Measurements from ENCODE around the gene AGAP1.
"Not testable (repeated sequence)": the region's sequence is repeated elsewhere in the genome, so short reads cannot be mapped to it uniquely, and the experiment has no call there.

AGAP1 gene

GRCh38 chr2:235934774-235935484 is 441.1 kb downstream of the AGAP1 start:
- no peak for DNase-seq

- DNase-seq = no peak
Measured at GRCh38 chr2:235935773-235936172, 441.9 kb downstream of the AGAP1 start.

GRCh38 chr2:235936493-235936892 is 442.6 kb downstream of the AGAP1 start:
- DNase-seq = no peak

- DNase-seq = peak; percentile 50
Measured at GRCh38 chr2:235937087-235937486, 443.2 kb downstream of the AGAP1 start.

- DNase-seq = no peak
Measured at GRCh38 chr2:235937526-235937925, 443.7 kb downstream of the AGAP1 start.

GRCh38 chr2:235937936-235938335 is 444.1 kb downstream of the AGAP1 start:
- no peak for DNase-seq

GRCh38 chr2:235938611-235939010 is 444.8 kb downstream of the AGAP1 start:
- DNase-seq = no peak

- no peak for DNase-seq
Measured at GRCh38 chr2:235939471-235939870, 445.6 kb downstream of the AGAP1 start.

GRCh38 chr2:235940330-235940729 is 446.5 kb downstream of the AGAP1 start:
- DNase-seq = no peak

GRCh38 chr2:235944591-235944990 is 450.7 kb downstream of the AGAP1 start:
- no peak for DNase-seq

GRCh38 chr2:235945608-235946140 is 451.8 kb downstream of the AGAP1 start:
- DNase-seq = no peak

- no peak for DNase-seq
Measured at GRCh38 chr2:235946590-235946989, 452.7 kb downstream of the AGAP1 start.

- DNase-seq = not testable (repeated sequence)
Measured at GRCh38 chr2:235947055-235947454, 453.2 kb downstream of the AGAP1 start.

GRCh38 chr2:235949567-235950472 is 456.0 kb downstream of the AGAP1 start:
- DNase-seq = no peak

GRCh38 chr2:235950473-235950809 is 456.6 kb downstream of the AGAP1 start:
- no peak for DNase-seq

GRCh38 chr2:235951493-235951892 is 457.6 kb downstream of the AGAP1 start:
- DNase-seq = no peak

GRCh38 chr2:235951982-235952381 is 458.1 kb downstream of the AGAP1 start:
- no peak for DNase-seq

GRCh38 chr2:235952714-235953113 is 458.9 kb downstream of the AGAP1 start:
- no peak for DNase-seq

- no peak for DNase-seq
Measured at GRCh38 chr2:235954281-235954680, 460.4 kb downstream of the AGAP1 start.

GRCh38 chr2:235954888-235955480 is 461.1 kb downstream of the AGAP1 start:
- no peak for DNase-seq

- no peak for DNase-seq
Measured at GRCh38 chr2:235955664-235956063, 461.8 kb downstream of the AGAP1 start.

- DNase-seq = no peak
Measured at GRCh38 chr2:235956281-235956970, 462.6 kb downstream of the AGAP1 start.

GRCh38 chr2:235957251-235957650 is 463.4 kb downstream of the AGAP1 start:
- no peak for DNase-seq

All from retina (tissue), 1 donor.